Measurements from ENCODE around the gene TTC33. TPM values are rescaled to one million over a fixed set of nuclear protein-coding genes. Genes with fewer than 3 reads are reported as not detected.

TTC33 gene
- total and polyA plus RNA-seq, 2 of the 4 experiments (the other 2 are of a cell fraction), result 3.1 to 8.1 TPM

DNA sequence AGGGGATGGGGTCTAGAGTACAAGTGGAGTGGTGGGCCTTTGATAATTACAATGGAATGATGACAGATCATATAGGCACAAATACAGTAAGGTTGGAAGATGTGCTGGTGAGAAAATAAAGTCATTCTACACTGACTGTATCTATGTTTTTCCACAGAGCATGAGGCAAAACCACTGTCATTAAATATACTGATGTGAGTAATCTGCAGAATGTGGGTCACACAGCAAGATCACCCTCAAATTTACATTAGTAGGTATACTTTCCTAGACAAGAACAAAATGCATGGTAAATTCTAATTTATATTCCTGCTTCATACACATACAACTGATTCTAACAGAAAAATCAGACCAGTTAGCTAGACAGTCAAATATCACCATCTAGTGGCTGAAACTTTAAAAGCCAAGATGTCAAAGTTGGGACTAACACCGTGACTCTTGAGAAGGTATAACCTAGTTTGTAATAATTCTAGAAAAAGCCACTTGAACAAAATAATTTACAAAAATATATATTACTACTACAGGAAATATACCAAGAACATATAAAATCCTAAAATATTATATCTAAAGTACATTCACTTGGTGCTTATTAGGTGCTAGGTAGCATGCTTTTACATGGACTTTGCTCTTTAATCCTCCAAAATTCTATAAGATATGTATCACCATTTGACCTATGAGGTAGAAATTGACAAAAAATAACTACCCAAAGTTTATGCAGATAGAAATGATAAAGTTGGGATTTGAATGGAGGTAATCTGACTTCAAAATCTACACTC lies 19.5 kb downstream of the TTC33 start:
- Histone ChIP-seq H3K27ac (ENCODE audit: insufficient read depth, low read length) (no peak overlapping the region), H2AK5ac (ENCODE audit: low read depth, low read length) (no peak overlapping the region), H3K9me3 (ENCODE audit: control insufficient read depth, insufficient read depth, low read length) (peaks cover 4% of the 10 kb centered on the region; the same call in 1 of the 2 replicates), H4K91ac (ENCODE audit: insufficient read depth, low read depth, low read length) (no peak overlapping the region), H3K4me2 (ENCODE audit: low read depth, low read length) (no peak overlapping the region; the same call in 1 of the 2 replicates), H2BK5ac (ENCODE audit: low read depth, low read length, poor library complexity, severe bottlenecking) (peak overlapping the region; percentile 89), H3K18ac (ENCODE audit: low read depth, low read length) (no peak overlapping the region; the same call in 1 of the 2 replicates), H3K9me1 (ENCODE audit: insufficient read depth, low read length) (peaks cover 14% of the 10 kb centered on the region), H4K5ac (ENCODE audit: low read depth, low read length) (no peak overlapping the region), H3K27me3 (ENCODE audit: control insufficient read depth, insufficient read depth, low read length) (no peaks in the 10 kb centered on the region), H3K23ac (ENCODE audit: low read depth, low read length) (peak overlapping the region; percentile 21; the same call in 1 of the 2 replicates), H2AK9ac (replicated peaks; ENCODE audit: low read depth, low read length, poor library complexity) (no peak overlapping the region), H4K20me1 (ENCODE audit: insufficient read depth, low read length) (no peaks in the 10 kb centered on the region), H2AFZ (replicated peaks; ENCODE audit: low read length, poor library complexity) (no peak overlapping the region), H3K14ac (replicated peaks; ENCODE audit: low read depth, low read length) (peak overlapping the region; percentile 92; the same call in 1 of the 2 replicates), H3K36me3 (ENCODE audit: control insufficient read depth, insufficient read depth, low read length) (peaks cover 6% of the 10 kb centered on the region), H3K4me3 (ENCODE audit: insufficient read depth, low read depth, low read length) (no peak overlapping the region), H2BK15ac (ENCODE audit: low read depth, low read length) (peak overlapping the region; percentile 81; the same call in 1 of the 3 replicates), H3K4me1 (ENCODE audit: control insufficient read depth, insufficient read depth, low read length) (peaks cover 14% of the 10 kb centered on the region), H3K4ac (ENCODE audit: low read depth, low read length) (peak overlapping the region; percentile 95), H3K56ac (ENCODE audit: extremely low read depth, insufficient read depth, low read length) (no peak overlapping the region), H2BK120ac (ENCODE audit: low read depth, low read length) (peak overlapping the region; percentile 92), H4K8ac (ENCODE audit: low read depth in 2 of 2, low read length in 2 of 2) (peak overlapping the region; percentile 28 to 88; a peak in 2 of 4 replicates), H3K79me1 (ENCODE audit: low read depth in 1 of 2, low read length in 2 of 2) (peaks cover 13 to 34% of the 10 kb centered on the region in 2 experiments), H2BK20ac (ENCODE audit: low read depth, low read length) (peak overlapping the region; percentile 97), H3K9ac (ENCODE audit: low read depth, low read length) (no peak overlapping the region)
- no CpG with 5 or more reads among the region's 1 CpG for WGBS, 2 experiments (ENCODE audit: extremely low coverage in 2 of 2, insufficient read length in 1 of 2)
- ATAC-seq (ENCODE audit: low read depth), result peak; percentile 74
- ChIA-PET CTCF (interaction anchor here (0.6 to 1.3 kb wide), 2 partner anchors 11 to 1742 kb away, joined by 3 to 4 read pairs; no protein-coding TSS in a partner anchor), POLR2A (ENCODE audit: unreplicated experiment) (no interaction called here)
- intact Hi-C loops (cut with micrococcal nuclease), result loop anchor here (1.0 kb wide), 4 partner anchors 48 to 1157 kb away; no protein-coding TSS in a partner anchor
- peak; percentile 74 for DNase-seq
- in situ Hi-C loops (cut with MboI; ENCODE audit: low sequenced_read_pairs), result loop anchor here (5.0 to 10.0 kb wide), 3 partner anchors 789 to 1151 kb away; no protein-coding TSS in a partner anchor
- dilution Hi-C loops (cut with HindIII; ENCODE audit: low sequenced_read_pairs, unreplicated experiment), result no loop called here
- no TSS peak for BruUV-seq (replicated peaks)
- no peak for TF ChIP-seq NFE2L2 (IDR thresholded peaks at IDR 0.05; ENCODE audit: low read depth, low read length)
- TF ChIP-seq, protein P1, sequence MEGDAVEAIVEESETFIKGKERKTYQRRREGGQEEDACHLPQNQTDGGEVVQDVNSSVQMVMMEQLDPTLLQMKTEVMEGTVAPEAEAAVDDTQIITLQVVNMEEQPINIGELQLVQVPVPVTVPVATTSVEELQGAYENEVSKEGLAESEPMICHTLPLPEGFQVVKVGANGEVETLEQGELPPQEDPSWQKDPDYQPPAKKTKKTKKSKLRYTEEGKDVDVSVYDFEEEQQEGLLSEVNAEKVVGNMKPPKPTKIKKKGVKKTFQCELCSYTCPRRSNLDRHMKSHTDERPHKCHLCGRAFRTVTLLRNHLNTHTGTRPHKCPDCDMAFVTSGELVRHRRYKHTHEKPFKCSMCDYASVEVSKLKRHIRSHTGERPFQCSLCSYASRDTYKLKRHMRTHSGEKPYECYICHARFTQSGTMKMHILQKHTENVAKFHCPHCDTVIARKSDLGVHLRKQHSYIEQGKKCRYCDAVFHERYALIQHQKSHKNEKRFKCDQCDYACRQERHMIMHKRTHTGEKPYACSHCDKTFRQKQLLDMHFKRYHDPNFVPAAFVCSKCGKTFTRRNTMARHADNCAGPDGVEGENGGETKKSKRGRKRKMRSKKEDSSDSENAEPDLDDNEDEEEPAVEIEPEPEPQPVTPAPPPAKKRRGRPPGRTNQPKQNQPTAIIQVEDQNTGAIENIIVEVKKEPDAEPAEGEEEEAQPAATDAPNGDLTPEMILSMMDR (conservative IDR thresholded peaks at IDR 0.05; ENCODE audit: low read depth, low read length), result peak; percentile 88
- TF ChIP-seq FOS (IDR thresholded peaks at IDR 0.05; ENCODE audit: low read depth, low read length), result no peak
- no peak for TF ChIP-seq MXI1 (IDR thresholded peaks at IDR 0.05; ENCODE audit: borderline replicate concordance, low read depth, low read length)
- TF ChIP-seq MAFK (IDR thresholded peaks at IDR 0.05; ENCODE audit: low read depth, low read length), result no peak
- TF ChIP-seq SMC3 (IDR thresholded peaks at IDR 0.05; ENCODE audit: low read depth, low read length), result peak; percentile 81
- TF ChIP-seq BHLHE40 (IDR thresholded peaks at IDR 0.05; ENCODE audit: low read depth, low read length), result no peak
- TF ChIP-seq, protein P2, sequence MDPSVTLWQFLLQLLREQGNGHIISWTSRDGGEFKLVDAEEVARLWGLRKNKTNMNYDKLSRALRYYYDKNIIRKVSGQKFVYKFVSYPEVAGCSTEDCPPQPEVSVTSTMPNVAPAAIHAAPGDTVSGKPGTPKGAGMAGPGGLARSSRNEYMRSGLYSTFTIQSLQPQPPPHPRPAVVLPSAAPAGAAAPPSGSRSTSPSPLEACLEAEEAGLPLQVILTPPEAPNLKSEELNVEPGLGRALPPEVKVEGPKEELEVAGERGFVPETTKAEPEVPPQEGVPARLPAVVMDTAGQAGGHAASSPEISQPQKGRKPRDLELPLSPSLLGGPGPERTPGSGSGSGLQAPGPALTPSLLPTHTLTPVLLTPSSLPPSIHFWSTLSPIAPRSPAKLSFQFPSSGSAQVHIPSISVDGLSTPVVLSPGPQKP (IDR thresholded peaks at IDR 0.05; ENCODE audit: borderline replicate concordance, low read depth, low read length), result no peak
- TF ChIP-seq RAD21 (IDR thresholded peaks at IDR 0.05; ENCODE audit: low read length), result peak; percentile 89

All from IMR-90 (cell line).